Fibroblast of upper back skin (primary cell): ENCODE results near the gene SPATS1.
"Not testable (repeated sequence)": the region's sequence is repeated elsewhere in the genome, so short reads cannot be mapped to it uniquely, and the experiment has no call there.

Source experiments
- DNase-seq: peaks from one replicate; pipeline ENCODE4 v3.0.0-alpha.2; 2013

The SPATS1 gene

GRCh38 chr6:44346818-44347217 is 4.4 kb downstream of the SPATS1 start:
- DNase-seq: not testable (repeated sequence)

- no peak for DNase-seq
Observed at GRCh38 chr6:44349904-44350649, 7.6 kb downstream of the SPATS1 start.

- DNase-seq: not testable (repeated sequence)
Observed at GRCh38 chr6:44350650-44350994, 8.2 kb downstream of the SPATS1 start.

- DNase-seq: no peak
Observed at GRCh38 chr6:44352259-44352658, 9.8 kb downstream of the SPATS1 start.

GRCh38 chr6:44353336-44353735 is 10.9 kb downstream of the SPATS1 start:
- DNase-seq: no peak

GRCh38 chr6:44355640-44356039 is 13.2 kb downstream of the SPATS1 start:
- DNase-seq: no peak

GRCh38 chr6:44356487-44356886 is 14.0 kb downstream of the SPATS1 start:
- DNase-seq: no peak

GRCh38 chr6:44359973-44360372 is 17.5 kb downstream of the SPATS1 start:
- no peak for DNase-seq

GRCh38 chr6:44361947-44362346 is 19.5 kb downstream of the SPATS1 start:
- DNase-seq: no peak

GRCh38 chr6:44363377-44363926 is 21.0 kb downstream of the SPATS1 start:
- no peak for DNase-seq

GRCh38 chr6:44366781-44367180 is 24.3 kb downstream of the SPATS1 start:
- no peak for DNase-seq

- no peak for DNase-seq
Observed at GRCh38 chr6:44367681-44368080, 25.2 kb downstream of the SPATS1 start.

GRCh38 chr6:44373051-44373450 is 30.6 kb downstream of the SPATS1 start:
- DNase-seq: no peak

- DNase-seq: no peak
Observed at GRCh38 chr6:44373787-44374186, 31.3 kb downstream of the SPATS1 start.

GRCh38 chr6:44375071-44375470 is 32.6 kb downstream of the SPATS1 start:
- DNase-seq: no peak

- DNase-seq: no peak
Observed at GRCh38 chr6:44377484-44377883, 35.0 kb downstream of the SPATS1 start.

GRCh38 chr6:44377971-44378370 is 35.5 kb downstream of the SPATS1 start:
- DNase-seq: no peak

GRCh38 chr6:44381739-44382138 is 39.3 kb downstream of the SPATS1 start:
- no peak for DNase-seq

GRCh38 chr6:44386364-44386928 is 44.0 kb downstream of the SPATS1 start:
- no peak for DNase-seq

- DNase-seq: peak; percentile 39
Observed at GRCh38 chr6:44386929-44387345, 44.5 kb downstream of the SPATS1 start.

GRCh38 chr6:44387346-44388134 is 45.1 kb downstream of the SPATS1 start, which contains the start of gene CDC5L:
TSS of gene CDC5L (plus strand) at chr6:44387706. CDS start at chr6:44387824, 118 bp downstream.
- DNase-seq: peak; percentile 100

- DNase-seq: no peak
Observed at GRCh38 chr6:44388135-44388487, 45.7 kb downstream of the SPATS1 start.

- DNase-seq: no peak
Observed at GRCh38 chr6:44388887-44389286, 46.4 kb downstream of the SPATS1 start.
